IMR-90 (cell line): Measurements from ENCODE around the gene KLF7. TPM values are rescaled to one million over a fixed set of nuclear protein-coding genes. Genes with fewer than 3 reads are reported as not detected.
A peak's percentile ranks its signal among the peaks of the same experiment; 100 is the strongest.

Experiments used
- ATAC-seq: fragments of 200-7000 bp; cut with Tn5 transposase; 2 replicates; pipeline ENCODE4 v1.9.1; 2020; ENCODE audit warnings: low read depth, mild to moderate bottlenecking, moderate library complexity
- BruUV-seq: library from RNA; stranded (reverse); fragments of 400-500 nt; replicated peaks from 2 replicates; lab custom pipeline; 2021; lab: Mats Ljungman, UMichigan
- CTCF ChIA-PET: fragments of 300-600 bp; formaldehyde crosslinking; extraction: SDS; loops from one replicate; lab custom pipeline; 2021; ENCODE audit warnings: antibody characterized with exemption; lab: Yijun Ruan, JAX
- POLR2A ChIA-PET: fragments of 300-600 bp; sonication (Branson Sonifier 250); formaldehyde crosslinking; loops from one replicate; lab custom pipeline; 2022; ENCODE audit warnings: antibody characterized with exemption; ENCODE audit not compliant: unreplicated experiment; lab: Charles Lee
- DNase-seq: peaks from one replicate; pipeline ENCODE4 v3.0.0; 2013
- H2AFZ ChIP-seq: replicated peaks from 2 replicates; pipeline ENCODE3; 2013; ENCODE audit warnings: low read length, mild to moderate bottlenecking; ENCODE audit not compliant: poor library complexity
- H2AK5ac ChIP-seq: 2 replicates; pipeline ENCODE4 v1.6.1; 2013; ENCODE audit warnings: low read depth, low read length, inconsistent platforms
- H2AK9ac ChIP-seq: replicated peaks from 2 replicates; pipeline ENCODE3; 2013; ENCODE audit warnings: mild to moderate bottlenecking, low read depth, low read length, moderate library complexity; ENCODE audit not compliant: poor library complexity
- H2BK120ac ChIP-seq: 2 replicates; pipeline ENCODE4 v1.6.1; 2013; ENCODE audit warnings: low read depth, low read length, inconsistent platforms
- H2BK15ac ChIP-seq: 3 replicates; pipeline ENCODE4 v1.6.1; 2013; ENCODE audit warnings: low read depth, low read length, inconsistent platforms
- H2BK20ac ChIP-seq: 2 replicates; pipeline ENCODE4 v1.6.1; 2013; ENCODE audit warnings: low read depth, mild to moderate bottlenecking, inconsistent platforms, low read length, moderate library complexity
- H2BK5ac ChIP-seq: 2 replicates; pipeline ENCODE4 v1.6.1; 2013; ENCODE audit warnings: mild to moderate bottlenecking, low read depth, low read length, inconsistent platforms; ENCODE audit not compliant: poor library complexity, severe bottlenecking
- H3K14ac ChIP-seq: replicated peaks from 2 replicates; pipeline ENCODE4 v1.6.1; 2013; ENCODE audit warnings: low read depth, low read length, inconsistent platforms
- H3K18ac ChIP-seq: 2 replicates; pipeline ENCODE4 v1.6.1; 2013; ENCODE audit warnings: low read depth, low read length, control low read depth
- H3K23ac ChIP-seq: 2 replicates; pipeline ENCODE4 v1.6.1; 2013; ENCODE audit warnings: low read depth, low read length, inconsistent platforms
- H3K27ac ChIP-seq: 2 replicates; pipeline ENCODE4 v1.5.1; 2013; ENCODE audit warnings: mild to moderate bottlenecking, control low read depth, low read length; ENCODE audit not compliant: insufficient read depth
- H3K27me3 ChIP-seq: 2 replicates; pipeline ENCODE4 v1.6.1; 2013; ENCODE audit warnings: low read length; ENCODE audit not compliant: control insufficient read depth, insufficient read depth
- H3K36me3 ChIP-seq: 2 replicates; pipeline ENCODE4 v1.6.1; 2013; ENCODE audit warnings: low read length, mixed read lengths; ENCODE audit not compliant: control insufficient read depth, insufficient read depth
- H3K4ac ChIP-seq: 2 replicates; pipeline ENCODE4 v1.6.1; 2013; ENCODE audit warnings: low read depth, low read length, inconsistent platforms
- H3K4me1 ChIP-seq: 2 replicates; pipeline ENCODE4 v1.6.1; 2013; ENCODE audit warnings: low read length, mixed read lengths; ENCODE audit not compliant: control insufficient read depth, insufficient read depth
- H3K4me2 ChIP-seq: 2 replicates; pipeline ENCODE4 v1.6.1; 2013; ENCODE audit warnings: low read depth, mild to moderate bottlenecking, control low read depth, low read length, moderate library complexity
- H3K4me3 ChIP-seq: 2 replicates; pipeline ENCODE4 v1.5.1; 2013; ENCODE audit warnings: low read depth, mild to moderate bottlenecking, control low read depth, low read length, moderate library complexity; ENCODE audit not compliant: insufficient read depth
- H3K56ac ChIP-seq: 2 replicates; pipeline ENCODE4 v1.6.1; 2013; ENCODE audit warnings: low read length, inconsistent platforms; ENCODE audit not compliant: insufficient read depth; ENCODE audit errors: extremely low read depth
- H3K79me1 ChIP-seq, 2 experiments: 2 replicates each; pipeline ENCODE4 v1.6.1; 2013; ENCODE audit warnings: low read length in 2 of 2, inconsistent platforms in 1 of 2, low read depth in 1 of 2
- H3K9ac ChIP-seq: 2 replicates; pipeline ENCODE4 v1.6.1; 2013; ENCODE audit warnings: low read depth, low read length, control low read depth
- H3K9me1 ChIP-seq: 2 replicates; pipeline ENCODE4 v1.6.1; 2013; ENCODE audit warnings: low read length, inconsistent platforms; ENCODE audit not compliant: insufficient read depth
- H3K9me3 ChIP-seq: 2 replicates; pipeline ENCODE4 v1.6.1; 2013; ENCODE audit warnings: low read length; ENCODE audit not compliant: control insufficient read depth, insufficient read depth
- H4K20me1 ChIP-seq: 2 replicates; pipeline ENCODE4 v1.6.1; 2013; ENCODE audit warnings: low read length, inconsistent platforms; ENCODE audit not compliant: insufficient read depth
- H4K5ac ChIP-seq: 2 replicates; pipeline ENCODE4 v1.6.1; 2013; ENCODE audit warnings: mild to moderate bottlenecking, low read depth, low read length, control low read depth
- H4K8ac ChIP-seq, 2 experiments: 2 replicates each; pipeline ENCODE4 v1.6.1; 2013; ENCODE audit warnings: low read depth in 2 of 2, low read length in 2 of 2, control low read depth in 1 of 2, inconsistent platforms in 1 of 2
- H4K91ac ChIP-seq: 2 replicates; pipeline ENCODE4 v1.6.1; 2013; ENCODE audit warnings: low read depth, low read length, inconsistent platforms; ENCODE audit not compliant: insufficient read depth
- RFX5 ChIP-seq: IDR thresholded peaks from 2 replicates; pipeline ENCODE4 v1.8.0; 2012; ENCODE audit warnings: low read depth, mild to moderate bottlenecking, low read length, moderate library complexity
- WGBS, 2 experiments: methylation state at CpG; one replicate each; pipeline versions ENCODE4 v1.1.5 to v1.1.7; 2013; ENCODE audit warnings: missing lambda C conversion rate in 2 of 2; ENCODE audit not compliant: insufficient read length in 1 of 2; ENCODE audit errors: extremely low coverage in 2 of 2; 5-methylcytosine and 5-hydroxymethylcytosine counted together
- dilution Hi-C: fragments of 300-500 bp; cut with HindIII; formaldehyde crosslinking; loops from one replicate; pipeline ENCODE4 v1.14.3; 2018; ENCODE audit warnings: low sequenced_read_pairs; ENCODE audit not compliant: unreplicated experiment
- in situ Hi-C: fragments of 300-500 bp; cut with MboI; formaldehyde crosslinking; loops from 3 replicates; pipeline ENCODE4 v1.14.3; 2019; ENCODE audit warnings: low sequenced_read_pairs, inconsistent platforms, mixed read lengths
- intact Hi-C: fragments of 100-400 bp; cut with micrococcal nuclease; formaldehyde crosslinking; loops from 2 replicates; pipeline ENCODE4 v1.10.0; 2022
- polyA plus RNA-seq, 3 experiments: library from polyadenylated mRNA; depleted of rRNA; stranded (reverse); fragments of >200 nt; gene quantifications; 2 replicates each; pipeline ENCODE4 v1.2.3, GENCODE V29; 2012; ENCODE audit warnings: low replicate concordance in 1 of 3
- total RNA-seq: library from RNA; depleted of rRNA; stranded (reverse); fragments of >200 nt; gene quantifications from 2 replicates; pipeline ENCODE4 v1.2.3, GENCODE V29; 2012

The KLF7 gene
- total and polyA plus RNA-seq, 2 of the 4 experiments (the other 2 are of a cell fraction): 23.1 to 28.5 TPM

DNA sequence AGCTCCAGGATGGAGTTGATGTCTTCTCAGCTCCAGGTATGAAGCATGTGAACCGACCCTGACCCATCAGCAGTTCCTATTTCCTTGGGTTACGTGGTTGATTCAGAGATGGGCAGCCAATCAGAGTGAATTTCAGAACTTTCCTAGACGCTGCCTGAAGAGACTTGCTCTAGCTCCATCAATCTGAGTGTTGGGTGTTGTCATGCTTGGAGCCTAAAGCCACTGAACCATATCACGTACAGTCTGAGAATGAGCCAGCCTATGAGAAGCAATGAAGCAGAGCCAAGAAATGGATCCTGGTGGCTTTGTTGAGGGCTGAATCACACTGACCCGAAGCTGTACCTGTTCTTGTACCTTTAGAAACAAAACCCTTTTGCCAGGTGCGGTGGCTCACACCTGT lies 19.6 kb upstream of the KLF7 start:
- no peaks in the 10 kb centered on the region for H3K27me3 ChIP-seq
- POLR2A ChIA-PET: interaction anchor here (1.3 kb wide), 1 partner anchor 19 kb away, joined by 4 read pairs; the partner anchor contains the start of gene KLF7
- H2BK20ac ChIP-seq: peak overlapping the region; percentile 56; the same call in 1 of the 2 replicates
- no TSS peak for BruUV-seq
- CTCF ChIA-PET: no interaction called here
- peak overlapping the region; percentile 40; the same call in 1 of the 2 replicates for H4K91ac ChIP-seq
- no peak overlapping the region for H4K8ac ChIP-seq
- H3K9ac ChIP-seq: no peak overlapping the region
- dilution Hi-C loops (no loop called here), in situ Hi-C loops (no loop called here), intact Hi-C loops (no loop called here)
- H3K4me3 ChIP-seq: no peak overlapping the region
- peak overlapping the region; percentile 61; the same call in 1 of the 2 replicates for H2AK5ac ChIP-seq
- no peak overlapping the region for H2BK5ac ChIP-seq
- no peaks in the 10 kb centered on the region for H3K79me1 ChIP-seq
- peaks cover 11% of the 10 kb centered on the region for H3K4me1 ChIP-seq
- ATAC-seq (no peak), DNase-seq (no peak)
- WGBS, 2 experiments: 86% methylated on average over 5 of the region's 6 CpGs; no CpG with 5 or more reads in 1 of the 2 experiments
- no peak for TF ChIP-seq RFX5
- H2AK9ac ChIP-seq: no peak overlapping the region
- no peak overlapping the region for H3K18ac ChIP-seq
- H2AFZ ChIP-seq: no peak overlapping the region
- no peak overlapping the region for H2BK120ac ChIP-seq
- no peak overlapping the region for H4K5ac ChIP-seq
- H3K23ac ChIP-seq: no peak overlapping the region
- H3K9me1 ChIP-seq: peaks cover 12% of the 10 kb centered on the region
- no peak overlapping the region for H3K56ac ChIP-seq
- peaks cover 5% of the 10 kb centered on the region; the same call in 1 of the 2 replicates for H3K9me3 ChIP-seq
- H3K14ac ChIP-seq: no peak overlapping the region
- peak overlapping the region; percentile 71; the same call in 2 of the 3 replicates for H2BK15ac ChIP-seq
- H3K4me2 ChIP-seq: no peak overlapping the region
- no peak overlapping the region for H3K27ac ChIP-seq
- no peaks in the 10 kb centered on the region for H4K20me1 ChIP-seq
- H3K4ac ChIP-seq: no peak overlapping the region
- H3K36me3 ChIP-seq: no peaks in the 10 kb centered on the region
